22Rv1 (cell line): Measurements from ENCODE around the gene IFNE.

Experiments
- CTCF ChIP-seq: fragments of 450-650 bp; IDR thresholded peaks from 2 replicates; pipeline ENCODE4 v1.5.1; 2017; ENCODE audit warnings: mild to moderate bottlenecking
- ZFX ChIP-seq: fragments of 450-650 bp; IDR thresholded peaks from 2 replicates; pipeline ENCODE4 v1.6.1; 2017; ENCODE audit warnings: antibody characterized with exemption, borderline replicate concordance

- TF ChIP-seq CTCF (peak; percentile 83), ZFX (no peak)
Measured at GRCh38 chr9:21434202-21435014, 47.7 kb downstream of the IFNE start.
